CD4-positive, CD25-positive, alpha-beta regulatory T cell (primary cell): ENCODE results near the gene ERBB3. TPM values are rescaled to one million over a fixed set of nuclear protein-coding genes. Genes with fewer than 3 reads are reported as not detected.
A peak's percentile ranks its signal among the peaks of the same experiment; 100 is the strongest.

Experiments
- ATAC-seq, 2 donors: fragments of 150-1000 bp; cut with Tn5 transposase; one replicate each; pipeline ENCODE4 v1.10.0; 2021; ENCODE audit warnings: low read depth in 2 of 2, moderate number of reproducible peaks in 2 of 2, moderate library complexity in 1 of 2
- DNase-seq, 3 donors: peaks; one replicate each; pipeline versions ENCODE4 v3.0.0 to v3.0.0-alpha.2; 2012 to 2022; ENCODE audit warnings: mixed read lengths in 1 of 3
- H3K27ac ChIP-seq: one replicate; pipeline ENCODE4 v1.7.0; 2013; ENCODE audit warnings: mild to moderate bottlenecking, low read length; ENCODE audit not compliant: insufficient read depth, poor library complexity, severe bottlenecking
- H3K27me3 ChIP-seq: one replicate; pipeline ENCODE4 v1.7.0; 2013; ENCODE audit warnings: low read length; ENCODE audit not compliant: control insufficient read depth, insufficient read depth
- H3K36me3 ChIP-seq: one replicate; pipeline ENCODE4 v1.7.0; 2013; ENCODE audit warnings: mild to moderate bottlenecking, low read length, moderate library complexity; ENCODE audit not compliant: control insufficient read depth, insufficient read depth
- H3K4me1 ChIP-seq: 2 replicates; pipeline ENCODE4 v1.7.0; 2013; ENCODE audit warnings: mild to moderate bottlenecking, low read length; ENCODE audit not compliant: insufficient read depth, control insufficient read depth, poor library complexity, severe bottlenecking
- H3K4me3 ChIP-seq: one replicate; pipeline ENCODE4 v1.7.0; 2013; ENCODE audit warnings: low read depth, mild to moderate bottlenecking, low read length, moderate library complexity
- H3K9me3 ChIP-seq, 2 experiments: 1 replicate in 1 of 2; 2 replicates in 1 of 2; pipeline ENCODE4 v1.7.0; 2013; ENCODE audit warnings: low read length in 2 of 2, mild to moderate bottlenecking in 1 of 2, moderate library complexity in 1 of 2; ENCODE audit not compliant: control insufficient read depth in 2 of 2
- H3K27ac Mint-ChIP-seq, 3 donors: one replicate each; pipeline ENCODE4 v1.8.0; 2020 to 2022; ENCODE audit warnings: mild to moderate bottlenecking in 3 of 3, mixed read lengths in 3 of 3, moderate library complexity in 2 of 3
- H3K27me3 Mint-ChIP-seq: one replicate; pipeline ENCODE4 v1.8.0; 2022; ENCODE audit warnings: mild to moderate bottlenecking, mixed read lengths
- H3K36me3 Mint-ChIP-seq: one replicate; pipeline ENCODE4 v1.8.0; 2020; ENCODE audit warnings: mixed read lengths
- H3K4me1 Mint-ChIP-seq, 4 donors: one replicate each; pipeline ENCODE4 v1.8.0; 2020 to 2022; ENCODE audit warnings: mixed read lengths in 4 of 4, mild to moderate bottlenecking in 1 of 4
- H3K4me3 Mint-ChIP-seq, 4 donors: one replicate each; pipeline ENCODE4 v1.8.0; 2020 to 2022; ENCODE audit warnings: mild to moderate bottlenecking in 4 of 4, mixed read lengths in 4 of 4, moderate library complexity in 3 of 4
- H3K9me3 Mint-ChIP-seq, 7 donors: one replicate each; pipeline ENCODE4 v1.8.0; 2020 to 2022; ENCODE audit warnings: mixed read lengths in 7 of 7, mild to moderate bottlenecking in 3 of 7, moderate library complexity in 2 of 7
- polyA plus RNA-seq, 4 donors: library from polyadenylated mRNA; unstranded; fragments of 300-500 nt; fragmentation: Illumina TruSeq; gene quantifications; one replicate each; pipeline ENCODE4 v1.2.3, GENCODE V29; 2021
- total RNA-seq: library from RNA; stranded (reverse); gene quantifications from one replicate; pipeline ENCODE4 v1.2.3, GENCODE V29; 2022

Gene ERBB3
- total and polyA plus RNA-seq, 5 donors from 2014 or later = 0.14 to 1.00 (median 0.67) TPM

DNA sequence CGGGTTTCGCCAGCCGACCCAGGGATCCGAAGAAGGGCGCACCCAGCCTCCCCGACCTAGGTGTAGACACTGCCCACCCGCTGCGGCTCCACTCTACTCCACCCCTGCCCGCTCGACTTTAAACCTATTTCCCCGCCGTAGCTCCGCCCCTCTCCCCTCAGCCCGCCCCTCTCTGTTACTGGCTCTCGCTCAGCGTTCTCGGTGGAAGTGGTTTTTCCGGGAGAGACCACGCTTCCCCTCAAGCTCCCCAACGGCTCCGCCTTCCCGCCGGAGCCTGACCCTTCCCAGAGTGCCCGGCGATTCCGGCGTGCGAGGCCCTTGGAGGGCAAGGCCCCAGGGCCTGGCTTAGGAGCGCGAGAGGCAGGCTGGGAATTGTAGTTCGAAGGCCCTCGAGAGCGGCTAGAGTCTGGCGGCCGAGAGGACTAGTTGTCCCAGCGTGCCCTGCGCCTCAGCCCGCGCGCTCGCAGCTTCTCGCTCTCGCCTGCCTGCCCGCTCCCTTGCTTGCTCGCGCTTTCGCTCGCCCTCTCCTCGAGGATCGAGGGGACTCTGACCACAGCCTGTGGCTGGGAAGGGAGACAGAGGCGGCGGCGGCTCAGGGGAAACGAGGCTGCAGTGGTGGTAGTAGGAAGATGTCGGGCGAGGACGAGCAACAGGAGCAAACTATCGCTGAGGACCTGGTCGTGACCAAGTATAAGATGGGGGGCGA, 24.3 kb downstream of the ERBB3 start, which contains the start of gene PA2G4:
PA2G4 (plus strand) TSS at position 451 of the 706 bp plus-strand sequence; CDS start at position 630, 179 bp downstream.
- Mint-ChIP-seq H3K4me1 (peaks cover 11 to 67% (median 48%) of the 10 kb centered on the region in 4 donors), H3K27ac (peak within 1 kb of the TSS; percentile 95 to 100 (median 99)), H3K4me3 (peak within 1 kb of the TSS; percentile 91 to 99 (median 96)), H3K27me3 (no peaks in the 10 kb centered on the region), H3K36me3 (peaks cover 11% of the 10 kb centered on the region), H3K9me3 (no peaks in the 10 kb centered on the region)
- Histone ChIP-seq H3K36me3 (peaks cover 25% of the 10 kb centered on the region), H3K27ac (peak within 1 kb of the TSS; percentile 89), H3K9me3 (no peaks in the 10 kb centered on the region), H3K4me3 (peak within 1 kb of the TSS; percentile 76), H3K27me3 (no peaks in the 10 kb centered on the region), H3K4me1 (peaks cover 49% of the 10 kb centered on the region)
- ATAC-seq = peak; percentile 91 to 94
- DNase-seq = peak; percentile 93 to 100 (median 94)

DNA sequence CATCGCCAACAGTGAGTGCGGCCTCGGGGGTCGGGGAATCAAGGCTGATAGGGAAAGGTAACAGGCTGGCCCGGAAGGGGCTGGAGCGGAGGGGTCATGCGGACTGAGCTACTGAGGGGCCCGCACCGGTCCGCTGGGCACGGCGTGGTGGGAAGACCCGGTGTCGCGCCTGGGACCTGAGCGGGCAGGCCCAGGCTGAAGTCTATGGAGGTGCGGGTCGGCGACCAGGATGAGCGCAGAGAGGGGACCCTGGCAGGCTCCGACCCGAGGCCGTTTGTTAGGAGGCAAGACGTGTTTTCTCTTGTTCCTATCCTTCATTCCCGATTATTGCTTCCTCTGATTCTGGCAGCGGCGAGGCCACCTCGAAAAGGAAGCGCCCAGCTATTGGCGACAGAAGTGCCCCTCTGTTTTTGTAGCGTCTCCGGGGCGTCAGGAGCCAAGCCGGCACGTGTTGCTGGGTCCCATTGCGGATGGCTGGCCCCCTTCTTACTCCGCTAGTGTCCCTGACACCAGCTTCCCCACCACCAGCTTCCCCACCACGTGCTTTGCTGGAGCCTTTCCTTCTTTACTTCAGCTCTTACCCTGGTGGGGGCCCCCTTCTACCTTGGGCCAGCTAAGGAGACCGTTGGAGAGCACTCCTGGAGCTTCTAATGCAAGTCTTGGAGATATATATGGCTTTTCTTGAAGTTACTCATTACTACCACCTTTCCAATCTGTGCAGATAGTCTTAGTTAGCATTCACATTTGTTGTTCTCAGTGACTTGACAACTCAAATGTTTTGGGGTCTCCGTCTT, 25.0 kb downstream of the ERBB3 start:
- DNase-seq (peak in 2 of 3 donors; percentile 17 to 44), ATAC-seq (no peak)
- H3K9me3 Mint-ChIP-seq = no peaks in the 10 kb centered on the region
- Histone ChIP-seq H3K36me3 (peaks cover 31% of the 10 kb centered on the region), H3K4me3 (peak overlapping the region; percentile 76), H3K9me3 (no peaks in the 10 kb centered on the region), H3K27me3 (no peaks in the 10 kb centered on the region), H3K4me1 (peaks cover 49% of the 10 kb centered on the region), H3K27ac (peak overlapping the region; percentile 89)
- peaks cover 11 to 63% (median 47%) of the 10 kb centered on the region in 4 donors for H3K4me1 Mint-ChIP-seq
- H3K36me3 Mint-ChIP-seq = peaks cover 13% of the 10 kb centered on the region
- peak overlapping the region; percentile 91 to 99 (median 96) for H3K4me3 Mint-ChIP-seq
- H3K27me3 Mint-ChIP-seq = no peaks in the 10 kb centered on the region
- H3K27ac Mint-ChIP-seq = peak overlapping the region; percentile 95 to 100 (median 99)

DNA sequence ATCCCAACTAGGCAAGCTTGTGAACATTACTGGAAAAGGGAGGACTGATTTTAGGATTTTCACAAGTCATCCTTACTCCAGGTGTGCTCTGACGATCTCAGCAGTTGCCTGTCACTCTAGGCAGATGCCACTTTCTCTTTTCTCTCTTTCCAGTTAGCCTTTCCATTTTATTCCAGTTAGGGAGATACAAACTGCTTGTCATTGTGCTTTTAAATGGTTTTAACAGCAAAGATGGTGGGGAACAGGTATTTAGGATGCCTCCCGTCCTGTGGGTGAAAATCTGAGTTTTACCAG, 25.6 kb downstream of the ERBB3 start:
- DNase-seq (no peak), ATAC-seq (no peak)
- Mint-ChIP-seq H3K4me3 (peak overlapping the region; percentile 91 to 99 (median 96)), H3K9me3 (no peaks in the 10 kb centered on the region), H3K27me3 (no peaks in the 10 kb centered on the region), H3K27ac (peak overlapping the region; percentile 89 to 99 (median 95)), H3K4me1 (peaks cover 11 to 60% (median 47%) of the 10 kb centered on the region in 4 donors), H3K36me3 (peaks cover 18% of the 10 kb centered on the region)
- Histone ChIP-seq H3K4me1 (peaks cover 49% of the 10 kb centered on the region), H3K9me3 (no peaks in the 10 kb centered on the region), H3K36me3 (peaks cover 36% of the 10 kb centered on the region), H3K27me3 (no peaks in the 10 kb centered on the region), H3K27ac (peak overlapping the region; percentile 89), H3K4me3 (peak overlapping the region; percentile 76)

DNA sequence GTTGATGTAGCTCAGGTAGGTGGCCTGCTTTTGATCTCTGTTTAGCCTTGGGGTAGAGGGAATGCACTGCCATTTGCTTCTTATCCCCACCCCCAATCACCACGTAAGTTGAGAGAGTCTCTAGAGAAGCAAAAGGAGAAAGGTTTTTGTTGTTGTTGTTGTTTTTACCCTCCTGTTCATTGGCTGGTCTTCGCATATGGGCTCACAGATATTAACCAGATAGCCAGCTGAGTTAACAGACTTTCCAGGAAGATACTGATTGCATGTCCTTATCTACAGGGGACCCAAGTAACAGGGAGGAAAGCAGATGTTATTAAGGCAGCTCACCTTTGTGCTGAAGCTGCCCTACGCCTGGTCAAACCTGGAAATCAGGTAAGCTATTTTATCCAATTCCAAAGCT, 27.3 kb downstream of the ERBB3 start:
- no peak for DNase-seq
- no peaks in the 10 kb centered on the region for H3K9me3 Mint-ChIP-seq
- Histone ChIP-seq H3K27ac (no peak overlapping the region), H3K4me3 (no peak overlapping the region), H3K36me3 (peaks cover 50% of the 10 kb centered on the region), H3K27me3 (no peaks in the 10 kb centered on the region), H3K4me1 (peaks cover 39% of the 10 kb centered on the region), H3K9me3 (no peaks in the 10 kb centered on the region)
- peaks cover 31% of the 10 kb centered on the region for H3K36me3 Mint-ChIP-seq
- H3K27me3 Mint-ChIP-seq = no peaks in the 10 kb centered on the region
- peak overlapping the region in 2 of 3 donors; percentile 11 to 85 for H3K27ac Mint-ChIP-seq
- no peak for ATAC-seq
- H3K4me3 Mint-ChIP-seq = peak overlapping the region in 1 of 4 donors; percentile 44
- peaks cover 11 to 47% (median 37%) of the 10 kb centered on the region in 4 donors for H3K4me1 Mint-ChIP-seq

DNA sequence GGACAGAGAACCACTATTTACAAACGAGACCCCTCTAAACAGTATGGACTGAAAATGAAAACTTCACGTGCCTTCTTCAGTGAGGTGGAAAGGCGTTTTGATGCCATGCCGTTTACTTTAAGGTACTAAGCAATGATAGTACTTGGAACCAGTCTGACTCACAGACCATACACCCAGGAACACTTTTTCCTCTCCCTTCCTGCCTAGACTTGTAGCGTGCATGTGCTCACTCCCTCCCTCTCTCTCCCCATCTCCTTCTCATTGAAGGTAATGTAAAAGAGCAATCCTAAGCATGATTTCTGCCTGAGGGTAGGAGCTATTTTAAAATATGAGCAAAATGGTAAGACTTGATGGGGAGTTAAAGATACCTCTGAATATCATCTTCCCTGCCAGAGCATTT, 30.6 kb downstream of the ERBB3 start:
- H3K27ac ChIP-seq = no peak overlapping the region
- H3K36me3 ChIP-seq = peaks cover 62% of the 10 kb centered on the region
- Mint-ChIP-seq H3K9me3 (no peaks in the 10 kb centered on the region), H3K36me3 (peaks cover 40% of the 10 kb centered on the region), H3K27ac (peak overlapping the region in 2 of 3 donors; percentile 6 to 65), H3K4me1 (peaks cover 3 to 21% (median 15%) of the 10 kb centered on the region in 4 donors), H3K4me3 (peak overlapping the region in 1 of 4 donors; percentile 63), H3K27me3 (no peaks in the 10 kb centered on the region)
- no peaks in the 10 kb centered on the region for H3K27me3 ChIP-seq
- H3K9me3 ChIP-seq = no peaks in the 10 kb centered on the region
- peaks cover 13% of the 10 kb centered on the region for H3K4me1 ChIP-seq
- no peak overlapping the region for H3K4me3 ChIP-seq
- DNase-seq = no peak
- no peak for ATAC-seq

DNA sequence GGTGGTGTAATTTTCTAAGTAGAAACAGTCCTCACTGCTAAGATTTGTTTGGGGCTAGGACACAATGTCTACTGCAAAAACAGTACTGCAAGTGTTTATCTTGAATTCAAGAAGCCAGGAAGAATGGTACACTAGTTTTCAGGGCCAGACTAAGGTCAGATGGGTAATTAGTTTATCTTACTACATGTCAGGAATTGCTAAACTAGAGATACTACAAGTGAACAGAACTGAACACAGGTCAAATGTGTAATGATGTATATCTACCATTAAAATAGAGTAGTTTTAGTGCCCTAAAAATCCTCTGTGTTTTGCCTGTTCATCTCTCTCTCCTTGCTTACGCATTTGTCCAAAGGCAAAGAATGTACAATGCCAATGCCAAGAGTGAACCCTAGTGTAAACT, 34.1 kb downstream of the ERBB3 start:
- peak overlapping the region in 3 of 4 donors; percentile 33 to 73 (median 59) for H3K4me3 Mint-ChIP-seq
- peaks cover 39% of the 10 kb centered on the region for H3K36me3 ChIP-seq
- DNase-seq = no peak
- H3K36me3 Mint-ChIP-seq = peaks cover 44% of the 10 kb centered on the region
- H3K27ac ChIP-seq = no peak overlapping the region
- ATAC-seq = no peak
- no peaks in the 10 kb centered on the region for H3K9me3 Mint-ChIP-seq
- H3K9me3 ChIP-seq = no peaks in the 10 kb centered on the region
- peaks cover 9 to 31% (median 20%) of the 10 kb centered on the region in 4 donors for H3K4me1 Mint-ChIP-seq
- peaks cover 18% of the 10 kb centered on the region for H3K4me1 ChIP-seq
- H3K27ac Mint-ChIP-seq = peak overlapping the region in 2 of 3 donors; percentile 48 to 71
- H3K27me3 Mint-ChIP-seq = peaks cover under 1% of the 10 kb centered on the region
- H3K27me3 ChIP-seq = no peaks in the 10 kb centered on the region
- no peak overlapping the region for H3K4me3 ChIP-seq

DNA sequence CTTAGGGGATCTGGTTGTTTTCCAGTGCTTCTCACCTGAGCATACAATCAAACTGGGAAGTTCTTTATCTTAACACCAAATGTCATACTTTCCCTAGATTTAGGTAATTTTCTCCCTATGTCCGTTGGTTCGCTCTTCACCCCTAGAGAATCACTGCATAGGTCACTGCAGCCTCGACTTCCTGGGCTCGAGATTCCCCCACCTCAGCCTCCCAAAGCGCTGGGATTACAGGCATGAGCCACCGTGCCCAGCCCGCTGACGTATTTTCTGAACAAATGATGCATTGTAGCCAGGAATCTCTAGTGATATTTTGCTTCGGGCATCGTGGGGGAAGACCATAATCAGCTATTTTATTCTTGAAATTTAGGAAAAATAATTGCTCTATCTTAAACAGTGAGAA, 35.4 kb downstream of the ERBB3 start:
- no peak for DNase-seq
- Mint-ChIP-seq H3K4me1 (peaks cover 9 to 41% (median 27%) of the 10 kb centered on the region in 4 donors), H3K36me3 (peaks cover 39% of the 10 kb centered on the region), H3K4me3 (peak overlapping the region; percentile 91 to 99 (median 98)), H3K27me3 (peaks cover 4% of the 10 kb centered on the region), H3K9me3 (no peaks in the 10 kb centered on the region), H3K27ac (peak overlapping the region; percentile 93 to 99 (median 98))
- H3K36me3 ChIP-seq = peaks cover 28% of the 10 kb centered on the region
- H3K27ac ChIP-seq = peak overlapping the region; percentile 96
- peak overlapping the region; percentile 94 for H3K4me3 ChIP-seq
- ATAC-seq = no peak
- peaks cover 23% of the 10 kb centered on the region for H3K4me1 ChIP-seq
- no peaks in the 10 kb centered on the region for H3K9me3 ChIP-seq
- no peaks in the 10 kb centered on the region for H3K27me3 ChIP-seq
